ENCODE measurements around the gene SNX2. TPM values are rescaled to one million over a fixed set of nuclear protein-coding genes. Genes with fewer than 3 reads are reported as not detected.

SNX2 gene
- total RNA-seq, 1 donor from 2014 or later = 77.1 TPM

GRCh38 chr5:122844136-122844909, 69.4 kb downstream of the SNX2 start:
- H3K36me3 ChIP-seq (ENCODE audit: control insufficient read depth, insufficient read depth, low read length) = no peaks in the 10 kb centered on the region
- no peak for DNase-seq (ENCODE audit: low read depth)
- peak overlapping the region; percentile 82 for H3K4me3 ChIP-seq (ENCODE audit: low read depth, low read length)
- TF ChIP-seq CTCF (IDR thresholded peaks at IDR 0.05; ENCODE audit: insufficient read depth, low read length, poor library complexity, severe bottlenecking) = no peak
- H3K27me3 ChIP-seq (ENCODE audit: control insufficient read depth, insufficient read depth, low read length) = no peaks in the 10 kb centered on the region

DNA sequence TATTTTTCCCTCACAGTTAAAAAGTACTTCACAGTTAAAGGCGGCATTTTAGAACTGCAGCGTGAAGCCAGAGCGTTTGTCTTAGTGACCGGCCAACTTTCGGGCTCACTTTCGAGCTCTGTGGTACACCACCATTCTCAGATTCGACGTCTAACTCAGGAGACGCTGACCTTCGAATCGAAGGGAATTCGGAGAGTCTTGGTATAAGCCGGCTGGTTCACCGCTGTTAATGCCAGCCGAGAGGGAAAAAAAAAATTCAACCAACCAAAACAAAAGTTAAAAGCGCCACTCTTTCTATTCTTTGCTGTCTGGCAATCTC, 70.0 kb downstream of the SNX2 start:
- no peak for DNase-seq (ENCODE audit: low read depth)
- TF ChIP-seq CTCF (IDR thresholded peaks at IDR 0.05; ENCODE audit: insufficient read depth, low read length, poor library complexity, severe bottlenecking) = no peak
- Histone ChIP-seq H3K4me3 (ENCODE audit: low read depth, low read length) (peak overlapping the region; percentile 82), H3K36me3 (ENCODE audit: control insufficient read depth, insufficient read depth, low read length) (no peaks in the 10 kb centered on the region), H3K27me3 (ENCODE audit: control insufficient read depth, insufficient read depth, low read length) (no peaks in the 10 kb centered on the region)

GRCh38 chr5:122845229-122846050, 70.6 kb downstream of the SNX2 start, which contains the start of gene SNX24:
Gene SNX24 (plus strand): TSS chr5:122845613. CDS start chr5:122845634, 21 bp downstream.
- Histone ChIP-seq H3K36me3 (ENCODE audit: control insufficient read depth, insufficient read depth, low read length) (no peaks in the 10 kb centered on the region), H3K4me3 (ENCODE audit: low read depth, low read length) (peak within 1 kb of the TSS; percentile 82), H3K27me3 (ENCODE audit: control insufficient read depth, insufficient read depth, low read length) (no peaks in the 10 kb centered on the region)
- TF ChIP-seq CTCF (IDR thresholded peaks at IDR 0.05; ENCODE audit: insufficient read depth, low read length, poor library complexity, severe bottlenecking) = no peak
- no peak for DNase-seq (ENCODE audit: low read depth)

GRCh38 chr5:122846051-122846550, 71.2 kb downstream of the SNX2 start:
- Histone ChIP-seq H3K36me3 (ENCODE audit: control insufficient read depth, insufficient read depth, low read length) (no peaks in the 10 kb centered on the region), H3K4me3 (ENCODE audit: low read depth, low read length) (peak overlapping the region; percentile 82), H3K27me3 (ENCODE audit: control insufficient read depth, insufficient read depth, low read length) (no peaks in the 10 kb centered on the region)
- DNase-seq (ENCODE audit: low read depth) = peak; percentile 68
- TF ChIP-seq CTCF (IDR thresholded peaks at IDR 0.05; ENCODE audit: insufficient read depth, low read length, poor library complexity, severe bottlenecking) = no peak

DNA sequence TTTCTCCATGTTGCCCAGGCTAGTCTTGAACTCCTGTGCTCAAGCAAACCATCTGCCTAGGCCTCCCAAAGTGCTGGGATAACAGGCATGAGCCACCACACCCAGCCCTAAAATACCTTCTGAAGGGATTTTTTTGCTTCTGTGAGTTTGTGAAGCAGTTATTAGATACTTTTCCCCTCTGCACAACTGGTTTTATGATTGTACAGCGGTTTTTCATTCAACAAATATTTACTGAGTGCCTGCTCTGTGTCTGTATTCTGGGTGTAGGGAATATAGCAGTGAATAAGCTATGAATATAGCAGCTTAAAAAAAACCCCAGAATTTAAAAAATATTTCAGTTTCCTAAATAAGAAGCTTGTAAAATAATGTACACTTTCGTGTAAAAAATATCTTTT, 72.8 kb downstream of the SNX2 start:
- Histone ChIP-seq H3K36me3 (ENCODE audit: control insufficient read depth, insufficient read depth, low read length) (no peaks in the 10 kb centered on the region), H3K4me3 (ENCODE audit: low read depth, low read length) (no peak overlapping the region), H3K27me3 (ENCODE audit: control insufficient read depth, insufficient read depth, low read length) (no peaks in the 10 kb centered on the region)
- TF ChIP-seq CTCF (IDR thresholded peaks at IDR 0.05; ENCODE audit: insufficient read depth, low read length, poor library complexity, severe bottlenecking) = no peak
- DNase-seq (ENCODE audit: low read depth) = no peak
